GM12891 (cell line): ENCODE measurements around the gene SIN3A.
A peak's percentile ranks its signal among the peaks of the same experiment; 100 is the strongest.

ENCODE experiments used
- DNase-seq: peaks from one replicate; pipeline ENCODE4 v3.0.0; 2011; ENCODE audit warnings: low spot score; ENCODE audit not compliant: insufficient read length
- FAIRE-seq: peaks from 2 replicates; lab custom pipeline; 2011; peaks lifted over from hg19 to GRCh38; lab: Jason Lieb, UNC
- PAX5 ChIP-seq: IDR thresholded peaks from 2 replicates; pipeline ENCODE4 v1.6.1; 2011; ENCODE audit warnings: low read length, moderate library complexity, mild to moderate bottlenecking; ENCODE audit not compliant: insufficient read depth, severe bottlenecking
- POLR2A ChIP-seq: IDR thresholded peaks from 2 replicates; pipeline ENCODE4 v1.6.1; 2011; ENCODE audit warnings: low read depth, low read length, control low read depth
- POLR2AphosphoS5 ChIP-seq: IDR thresholded peaks from 2 replicates; pipeline ENCODE4 v1.6.1; 2011; ENCODE audit warnings: low read depth, low read length, control low read depth
- POU2F2 ChIP-seq: IDR thresholded peaks from 2 replicates; pipeline ENCODE4 v1.6.1; 2011; ENCODE audit warnings: low read depth, mild to moderate bottlenecking, control low read depth, low read length, moderate library complexity
- SPI1 ChIP-seq: IDR thresholded peaks from 2 replicates; pipeline ENCODE4 v1.6.1; 2011; ENCODE audit warnings: low read depth, low read length, control low read depth
- TAF1 ChIP-seq: IDR thresholded peaks from 2 replicates; pipeline ENCODE4 v1.6.1; 2011; ENCODE audit warnings: low read depth, low read length, control low read depth

SIN3A gene

GRCh38 chr15:75456710-75457109 is 5.2 kb upstream of the SIN3A start:
- FAIRE-seq (no peak), DNase-seq (no peak)
- TF ChIP-seq POLR2A, result no peak
- TF ChIP-seq SPI1, result no peak
- no peak for TF ChIP-seq POU2F2
- TF ChIP-seq TAF1, result no peak
- TF ChIP-seq POLR2AphosphoS5, result no peak
- no peak for TF ChIP-seq PAX5

GRCh38 chr15:75455982-75456531 is 4.6 kb upstream of the SIN3A start:
- FAIRE-seq (no peak), DNase-seq (peak; percentile 42)
- peak; percentile 77; the same call in 1 of the 2 replicates for TF ChIP-seq POU2F2
- no peak for TF ChIP-seq PAX5
- 0 out of 2 replicates have a peak, but pooled peaks have one; percentile 8 for TF ChIP-seq SPI1
- peak; percentile 69 for TF ChIP-seq TAF1
- peak; percentile 45; the same call in 1 of the 2 replicates for TF ChIP-seq POLR2A
- TF ChIP-seq POLR2AphosphoS5, result peak; percentile 62; the same call in 1 of the 2 replicates

GRCh38 chr15:75455424-75455981 is 4.0 kb upstream of the SIN3A start:
- peak; percentile 76 for DNase-seq
- peak; percentile 85 for FAIRE-seq
- TF ChIP-seq TAF1, result no peak
- TF ChIP-seq PAX5, result no peak
- no peak for TF ChIP-seq POU2F2
- no peak for TF ChIP-seq POLR2AphosphoS5
- no peak for TF ChIP-seq SPI1
- TF ChIP-seq POLR2A, result no peak

GRCh38 chr15:75454471-75455378 is 3.2 kb upstream of the SIN3A start:
- no peak for TF ChIP-seq PAX5
- TF ChIP-seq TAF1, result no peak
- 0 out of 2 replicates have a peak, but pooled peaks have one; percentile 28 for TF ChIP-seq POLR2AphosphoS5
- no peak for TF ChIP-seq POU2F2
- DNase-seq (peak; percentile 43), FAIRE-seq (no peak)

- TF ChIP-seq POLR2A, result no peak; the same call in 1 of the 2 replicates
- TF ChIP-seq POU2F2, result no peak
- peak; percentile 29 for TF ChIP-seq PAX5
- peak; percentile 71 for TF ChIP-seq SPI1
- TF ChIP-seq TAF1, result peak; percentile 82
- TF ChIP-seq POLR2AphosphoS5, result peak; percentile 75; the same call in 1 of the 2 replicates
- DNase-seq (peak; percentile 85), FAIRE-seq (peak; percentile 99)
These were observed 2.4 kb upstream of the SIN3A start for GRCh38 chr15:75453703-75454470.

- FAIRE-seq, result peak; percentile 94
- TF ChIP-seq POU2F2 (no peak), POLR2A (peak; percentile 13; the same call in 1 of the 2 replicates), SPI1 (peak; percentile 4; the same call in 1 of the 2 replicates)
These were observed 1.6 kb upstream of the SIN3A start for GRCh38 chr15:75452865-75453702.

GRCh38 chr15:75452364-75452864 is 924 bp upstream of the SIN3A start:
- TF ChIP-seq POLR2AphosphoS5, result peak; percentile 88
- TF ChIP-seq POLR2A, result peak; percentile 65; the same call in 1 of the 2 replicates
- TF ChIP-seq POU2F2, result peak; percentile 57; the same call in 1 of the 2 replicates
- peak; percentile 83 for TF ChIP-seq TAF1
- no peak for TF ChIP-seq SPI1
- no peak for DNase-seq
- no peak for FAIRE-seq

More at GRCh38 chr15:75452865-75453702, 1.6 kb upstream of the SIN3A start:
- DNase-seq, result no peak

GRCh38 chr15:75451202-75451673 is 252 bp downstream of the SIN3A start:
- no peak for FAIRE-seq

More at GRCh38 chr15:75451202-75451673, 252 bp downstream of the SIN3A start:
- no peak for DNase-seq
- no peak for TF ChIP-seq POLR2A
- TF ChIP-seq POU2F2, result no peak; the same call in 1 of the 2 replicates
- TF ChIP-seq SPI1, result no peak
- no peak for TF ChIP-seq TAF1
- TF ChIP-seq PAX5, result no peak
- TF ChIP-seq POLR2AphosphoS5, result no peak
